ENCODE measurements around the gene FGD6. TPM values are rescaled to one million over a fixed set of nuclear protein-coding genes. Genes with fewer than 3 reads are reported as not detected.
"Not testable (repeated sequence)": the region's sequence is repeated elsewhere in the genome, so short reads cannot be mapped to it uniquely, and the experiment has no call there.

Gene FGD6
- total RNA-seq, 4 donors from 2014 or later = 2.9 to 8.4 (median 4.4) TPM

- in situ Hi-C loops (cut with MboI; ENCODE audit: low sequenced_read_pairs in 4 of 4) (no loop called here), intact Hi-C loops (cut with DNase I; ENCODE audit: low total_unique reads) (no loop called here)
- ATAC-seq (no peak), DNase-seq (no peak)
- Histone ChIP-seq H3K4me3 (no peak overlapping the region), H3K36me3 (no peaks in the 10 kb centered on the region), H3K27ac (no peak overlapping the region), H3K4me1 (peaks cover 9 to 16% of the 10 kb centered on the region in 2 donors), H3K9me3 (no peaks in the 10 kb centered on the region), H3K27me3 (no peaks in the 10 kb centered on the region)
- TF ChIP-seq POLR2A (IDR thresholded peaks at IDR 0.05) (no peak), CTCF (IDR thresholded peaks at IDR 0.05 in 4 of 5, conservative IDR thresholded peaks at IDR 0.05 in 1 of 5) (no peak)
Observed at GRCh38 chr12:95198914-95199313, 18.4 kb downstream of the FGD6 start.

GRCh38 chr12:95197636-95198035 is 19.6 kb downstream of the FGD6 start:
- intact Hi-C loops (cut with DNase I; ENCODE audit: low total_unique reads) (no loop called here), in situ Hi-C loops (cut with MboI; ENCODE audit: low sequenced_read_pairs in 4 of 4) (no loop called here)
- no peak for TF ChIP-seq CTCF (IDR thresholded peaks at IDR 0.05 in 4 of 5, conservative IDR thresholded peaks at IDR 0.05 in 1 of 5)
- TF ChIP-seq POLR2A (IDR thresholded peaks at IDR 0.05) = no peak
- no peak overlapping the region for H3K27ac ChIP-seq
- no peaks in the 10 kb centered on the region for H3K9me3 ChIP-seq
- no peak for DNase-seq
- no peak for ATAC-seq
- peaks cover 4 to 9% of the 10 kb centered on the region in 2 donors for H3K4me1 ChIP-seq
- no peaks in the 10 kb centered on the region for H3K27me3 ChIP-seq
- H3K36me3 ChIP-seq = no peaks in the 10 kb centered on the region
- H3K4me3 ChIP-seq = no peak overlapping the region

GRCh38 chr12:95196875-95197569 is 20.2 kb downstream of the FGD6 start:
- H3K4me1 ChIP-seq; H3K27me3 ChIP-seq; ATAC-seq; in situ Hi-C loops (cut with MboI; ENCODE audit: low sequenced_read_pairs in 4 of 4); H3K4me3 ChIP-seq; H3K27ac ChIP-seq; DNase-seq; H3K36me3 ChIP-seq; H3K9me3 ChIP-seq; intact Hi-C loops (cut with DNase I; ENCODE audit: low total_unique reads): not testable (repeated sequence)

GRCh38 chr12:95195122-95195521 is 22.1 kb downstream of the FGD6 start:
- no peak for DNase-seq
- in situ Hi-C loops (cut with MboI; ENCODE audit: low sequenced_read_pairs in 4 of 4) = no loop called here
- H3K27me3 ChIP-seq = no peaks in the 10 kb centered on the region

GRCh38 chr12:95193139-95193538 is 24.1 kb downstream of the FGD6 start:
- no peak overlapping the region for H3K4me3 ChIP-seq
- H3K36me3 ChIP-seq = no peaks in the 10 kb centered on the region
- no peak for DNase-seq
- H3K27ac ChIP-seq = no peak overlapping the region
- in situ Hi-C loops (cut with MboI; ENCODE audit: low sequenced_read_pairs in 4 of 4) = no loop called here
- intact Hi-C loops (cut with DNase I; ENCODE audit: low total_unique reads) = no loop called here
- no peaks in the 10 kb centered on the region for H3K9me3 ChIP-seq
- no peak for ATAC-seq
- no peaks in the 10 kb centered on the region for H3K4me1 ChIP-seq
- TF ChIP-seq CTCF (IDR thresholded peaks at IDR 0.05 in 4 of 5, conservative IDR thresholded peaks at IDR 0.05 in 1 of 5) (no peak), POLR2A (IDR thresholded peaks at IDR 0.05) (no peak)
- no peaks in the 10 kb centered on the region for H3K27me3 ChIP-seq

More at GRCh38 chr12:95195122-95195521, 22.1 kb downstream of the FGD6 start:
- Histone ChIP-seq H3K9me3 (no peaks in the 10 kb centered on the region), H3K4me3 (no peak overlapping the region), H3K27ac (no peak overlapping the region), H3K4me1 (peaks cover 0 to under 1% of the 10 kb centered on the region in 2 donors), H3K36me3 (no peaks in the 10 kb centered on the region)
- no peak for TF ChIP-seq POLR2A (IDR thresholded peaks at IDR 0.05)
- TF ChIP-seq CTCF (IDR thresholded peaks at IDR 0.05 in 4 of 5, conservative IDR thresholded peaks at IDR 0.05 in 1 of 5) = no peak
- intact Hi-C loops (cut with DNase I; ENCODE audit: low total_unique reads) = no loop called here
- no peak for ATAC-seq

Measured in gastrocnemius medialis (tissue), 4 donors.